ENCODE measurements around the gene ZNF469.

DNA sequence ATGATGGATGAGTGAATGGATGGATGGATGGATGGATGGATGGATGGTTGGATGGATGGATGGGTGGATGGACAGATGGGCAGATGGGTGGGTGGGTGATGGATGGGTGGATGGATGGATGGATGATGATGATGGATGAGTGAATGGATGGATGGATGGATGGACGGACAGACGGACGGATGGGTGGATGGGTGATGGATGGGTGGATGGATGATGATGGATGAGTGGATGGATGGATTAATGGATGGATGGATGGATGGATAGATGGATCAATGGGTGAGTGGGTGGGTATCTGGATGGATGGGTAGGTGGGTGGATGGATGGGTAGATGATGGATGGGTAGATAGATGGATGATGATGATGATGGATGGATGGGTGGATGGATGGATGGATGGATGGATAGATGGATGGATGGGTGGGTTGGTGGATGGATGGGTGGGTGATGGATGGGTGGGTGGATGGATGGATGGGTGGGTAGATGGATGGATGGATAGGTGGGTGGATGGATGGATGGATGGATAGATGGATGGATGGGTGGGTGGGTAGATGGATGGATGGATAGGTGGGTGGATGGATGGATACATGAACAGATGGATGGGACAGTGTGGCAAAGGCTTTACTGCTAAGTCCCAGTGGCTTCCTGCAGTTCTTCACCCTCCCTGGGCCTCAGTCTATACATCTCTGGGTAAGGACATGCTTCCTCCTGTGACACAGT lies 40.1 kb downstream of the ZNF469 start:
- TF ChIP-seq, protein P1, sequence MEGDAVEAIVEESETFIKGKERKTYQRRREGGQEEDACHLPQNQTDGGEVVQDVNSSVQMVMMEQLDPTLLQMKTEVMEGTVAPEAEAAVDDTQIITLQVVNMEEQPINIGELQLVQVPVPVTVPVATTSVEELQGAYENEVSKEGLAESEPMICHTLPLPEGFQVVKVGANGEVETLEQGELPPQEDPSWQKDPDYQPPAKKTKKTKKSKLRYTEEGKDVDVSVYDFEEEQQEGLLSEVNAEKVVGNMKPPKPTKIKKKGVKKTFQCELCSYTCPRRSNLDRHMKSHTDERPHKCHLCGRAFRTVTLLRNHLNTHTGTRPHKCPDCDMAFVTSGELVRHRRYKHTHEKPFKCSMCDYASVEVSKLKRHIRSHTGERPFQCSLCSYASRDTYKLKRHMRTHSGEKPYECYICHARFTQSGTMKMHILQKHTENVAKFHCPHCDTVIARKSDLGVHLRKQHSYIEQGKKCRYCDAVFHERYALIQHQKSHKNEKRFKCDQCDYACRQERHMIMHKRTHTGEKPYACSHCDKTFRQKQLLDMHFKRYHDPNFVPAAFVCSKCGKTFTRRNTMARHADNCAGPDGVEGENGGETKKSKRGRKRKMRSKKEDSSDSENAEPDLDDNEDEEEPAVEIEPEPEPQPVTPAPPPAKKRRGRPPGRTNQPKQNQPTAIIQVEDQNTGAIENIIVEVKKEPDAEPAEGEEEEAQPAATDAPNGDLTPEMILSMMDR (conservative IDR thresholded peaks at IDR 0.05): no peak
- TF ChIP-seq ZFX (IDR thresholded peaks at IDR 0.05): no peak

Measured in C4-2B (cell line).